Endothelial cell of umbilical vein (primary cell): ENCODE measurements around the gene OLFM1.

ENCODE experiments used
- CTCF ChIP-seq, 2 donors: IDR thresholded peaks; 1 replicate in 1 of 2; 2 replicates in 1 of 2; pipeline ENCODE4 v1.5.1; 2011; ENCODE audit warnings: low read length in 2 of 2, mild to moderate bottlenecking in 2 of 2, moderate library complexity in 2 of 2, control low read depth in 1 of 2, inconsistent platforms in 1 of 2, low read depth in 1 of 2; ENCODE audit not compliant: insufficient read depth in 1 of 2; ENCODE audit errors: extremely low read depth in 1 of 2
- EZH2 ChIP-seq: IDR thresholded peaks from 2 replicates; pipeline ENCODE4 v1.6.1; 2012; ENCODE audit warnings: borderline replicate concordance, low read depth, mild to moderate bottlenecking, moderate library complexity, low read length, inconsistent platforms; ENCODE audit not compliant: severe bottlenecking
- JUN ChIP-seq: IDR thresholded peaks from 2 replicates; pipeline ENCODE4 v1.6.1; 2011; ENCODE audit warnings: borderline replicate concordance, low read depth; ENCODE audit not compliant: insufficient read length, insufficient read depth
- MAX ChIP-seq: IDR thresholded peaks from 2 replicates; pipeline ENCODE4 v1.6.1; 2011; ENCODE audit not compliant: insufficient read depth, insufficient read length
- POLR2A ChIP-seq: IDR thresholded peaks from 2 replicates; pipeline ENCODE4 v1.6.1; 2012; ENCODE audit warnings: low read depth, mild to moderate bottlenecking, control low read depth, low read length
- POLR2AphosphoS5 ChIP-seq: IDR thresholded peaks from 2 replicates; pipeline ENCODE4 v1.6.1; 2012; ENCODE audit warnings: low read depth, mild to moderate bottlenecking, control low read depth, low read length, moderate library complexity; ENCODE audit not compliant: insufficient read depth

- TF ChIP-seq CTCF (IDR thresholded peaks at IDR 0.05; ENCODE audit: extremely low read depth in 1 of 2, insufficient read depth in 1 of 2, low read depth in 1 of 2, low read length in 2 of 2) (no peak), POLR2A (no peak), MAX (no peak), POLR2AphosphoS5 (no peak), JUN (no peak), EZH2 (no peak)
Measured at GRCh38 chr9:135105938-135106491, 18.5 kb downstream of the OLFM1 start.
